ENCODE results near the gene ADCY7.
"Not testable (repeated sequence)": the region's sequence is repeated elsewhere in the genome, so short reads cannot be mapped to it uniquely, and the experiment has no call there.

Gene ADCY7

GRCh38 chr16:50266337-50267091 is at the start of gene ADCY7:
Gene ADCY7, plus strand, starts transcription at chr16:50266551. Its CDS starts 21,629 bp downstream, at chr16:50288180.
- DNase-seq, result peak; percentile 86 to 88

- no peak for DNase-seq
These were observed 46.9 kb upstream of the ADCY7 start for GRCh38 chr16:50219402-50219975.

- no peak for DNase-seq
These were observed 42.1 kb upstream of the ADCY7 start for GRCh38 chr16:50224286-50224685.

- DNase-seq, result no peak
These were observed 39.2 kb upstream of the ADCY7 start for GRCh38 chr16:50227120-50227519.

- DNase-seq, result no peak
These were observed 38.7 kb upstream of the ADCY7 start for GRCh38 chr16:50227665-50228064.

GRCh38 chr16:50228364-50228868 is 37.9 kb upstream of the ADCY7 start:
- DNase-seq, result no peak

GRCh38 chr16:50229149-50229726 is 37.1 kb upstream of the ADCY7 start:
- DNase-seq, result no peak

GRCh38 chr16:50234771-50235556 is 31.4 kb upstream of the ADCY7 start:
- no peak for DNase-seq

GRCh38 chr16:50235581-50235980 is 30.8 kb upstream of the ADCY7 start:
- DNase-seq, result no peak

- DNase-seq, result no peak
These were observed 28.0 kb upstream of the ADCY7 start for GRCh38 chr16:50238314-50238713.

- DNase-seq, result no peak
These were observed 27.5 kb upstream of the ADCY7 start for GRCh38 chr16:50238868-50239301.

GRCh38 chr16:50243024-50243423 is 23.3 kb upstream of the ADCY7 start:
- DNase-seq, result not testable (repeated sequence)

- DNase-seq, result no peak
These were observed 22.2 kb upstream of the ADCY7 start for GRCh38 chr16:50244140-50244503.

GRCh38 chr16:50244504-50245416 is 21.6 kb upstream of the ADCY7 start:
- no peak for DNase-seq

- DNase-seq, result peak; percentile 61 to 72
These were observed 20.7 kb upstream of the ADCY7 start for GRCh38 chr16:50245417-50246298.

GRCh38 chr16:50246299-50247122 is 19.8 kb upstream of the ADCY7 start:
- no peak for DNase-seq

- DNase-seq, result no peak
These were observed 19.0 kb upstream of the ADCY7 start for GRCh38 chr16:50247123-50247905.

- no peak for DNase-seq
These were observed 18.3 kb upstream of the ADCY7 start for GRCh38 chr16:50247906-50248608.

GRCh38 chr16:50248845-50249244 is 17.5 kb upstream of the ADCY7 start:
- DNase-seq, result no peak

Data from activated CD4-positive, alpha-beta T cell treated with anti-CD3 and anti-CD28 coated beads, Interleukin-2, amount 50 U/mL, for 48 hours (primary cell).